Right atrium auricular region (tissue), 2 donors: ENCODE results near the gene ARHGEF28. TPM values are rescaled to one million over a fixed set of nuclear protein-coding genes. Genes with fewer than 3 reads are reported as not detected.

Source experiments
- DNase-seq: peaks from one replicate; pipeline ENCODE4 v3.0.0-alpha.2; 2019; ENCODE audit warnings: low spot score
- H3K27ac ChIP-seq, 2 donors: fragments of 200-600 bp; sonication (generic); 1 replicate in 1 of 2; 2 replicates in 1 of 2; pipeline ENCODE4 v1.5.1; 2016 to 2019
- H3K27me3 ChIP-seq, 2 donors: fragments of 200-600 bp; sonication (generic); one replicate each; pipeline versions ENCODE4 v1.5.1 to v1.6.0; 2017 to 2019
- H3K36me3 ChIP-seq: fragments of 200-600 bp; sonication (generic); one replicate; pipeline ENCODE4 v1.5.1; 2016
- H3K4me1 ChIP-seq, 2 donors: fragments of 200-600 bp; sonication (generic); one replicate each; pipeline versions ENCODE4 v1.5.1 to v1.6.0; 2017 to 2019
- H3K4me3 ChIP-seq, 2 donors: fragments of 200-600 bp; sonication (generic); 1 replicate in 1 of 2; 2 replicates in 1 of 2; pipeline ENCODE4 v1.5.1; 2017 to 2019; ENCODE audit warnings: mild to moderate bottlenecking in 1 of 2, moderate library complexity in 1 of 2
- H3K9me3 ChIP-seq, 2 donors: fragments of 200-600 bp; sonication (generic); one replicate each; pipeline ENCODE4 v1.5.1; 2019
- CTCF ChIP-seq, 2 donors: fragments of 200-600 bp; sonication (generic); IDR thresholded peaks; one replicate each; pipeline ENCODE4 v1.5.1; 2019; ENCODE audit warnings: antibody characterized with exemption in 2 of 2
- total RNA-seq, 2 donors: library from RNA; depleted of rRNA; stranded (reverse); fragments of >200 nt; gene quantifications; one replicate each; pipeline ENCODE4 v1.1.0, GENCODE V29; 2016

Gene ARHGEF28
- total RNA-seq, 2 donors from 2014 or later: 1.0 to 2.9 TPM

GRCh38 chr5:73678807-73679206 is 52.8 kb downstream of the ARHGEF28 start:
- no peak for DNase-seq
- no peaks in the 10 kb centered on the region for H3K9me3 ChIP-seq
- no peak overlapping the region for H3K4me3 ChIP-seq
- H3K36me3 ChIP-seq: no peaks in the 10 kb centered on the region
- no peak overlapping the region for H3K27ac ChIP-seq
- H3K27me3 ChIP-seq: no peaks in the 10 kb centered on the region
- TF ChIP-seq CTCF (IDR thresholded peaks at IDR 0.05): no peak
- H3K4me1 ChIP-seq: no peaks in the 10 kb centered on the region

GRCh38 chr5:73682176-73682575 is 56.2 kb downstream of the ARHGEF28 start:
- Histone ChIP-seq H3K27ac (no peak overlapping the region), H3K9me3 (no peaks in the 10 kb centered on the region), H3K36me3 (no peaks in the 10 kb centered on the region), H3K27me3 (no peaks in the 10 kb centered on the region), H3K4me1 (no peaks in the 10 kb centered on the region), H3K4me3 (no peak overlapping the region)
- no peak for DNase-seq
- TF ChIP-seq CTCF (IDR thresholded peaks at IDR 0.05): no peak

- no peak for DNase-seq
- no peak overlapping the region for H3K27ac ChIP-seq
- no peaks in the 10 kb centered on the region for H3K4me1 ChIP-seq
- no peaks in the 10 kb centered on the region for H3K36me3 ChIP-seq
- H3K27me3 ChIP-seq: no peaks in the 10 kb centered on the region
- H3K9me3 ChIP-seq: no peaks in the 10 kb centered on the region
- H3K4me3 ChIP-seq: no peak overlapping the region
- no peak for TF ChIP-seq CTCF (IDR thresholded peaks at IDR 0.05)
Observed at GRCh38 chr5:73684691-73685090, 58.7 kb downstream of the ARHGEF28 start.

GRCh38 chr5:73686912-73687311 is 60.9 kb downstream of the ARHGEF28 start:
- Histone ChIP-seq H3K36me3 (no peaks in the 10 kb centered on the region), H3K4me1 (no peaks in the 10 kb centered on the region), H3K9me3 (no peaks in the 10 kb centered on the region), H3K4me3 (no peak overlapping the region), H3K27me3 (no peaks in the 10 kb centered on the region), H3K27ac (no peak overlapping the region)
- no peak for TF ChIP-seq CTCF (IDR thresholded peaks at IDR 0.05)
- DNase-seq: no peak

- TF ChIP-seq CTCF (IDR thresholded peaks at IDR 0.05): no peak
- Histone ChIP-seq H3K4me3 (no peak overlapping the region), H3K36me3 (no peaks in the 10 kb centered on the region), H3K27ac (no peak overlapping the region), H3K9me3 (no peaks in the 10 kb centered on the region), H3K4me1 (no peaks in the 10 kb centered on the region), H3K27me3 (no peaks in the 10 kb centered on the region)
- DNase-seq: no peak
Observed at GRCh38 chr5:73687357-73687756, 61.4 kb downstream of the ARHGEF28 start.

- DNase-seq: no peak
- TF ChIP-seq CTCF (IDR thresholded peaks at IDR 0.05): no peak
- no peak overlapping the region for H3K27ac ChIP-seq
Observed at GRCh38 chr5:73690015-73690414, 64.0 kb downstream of the ARHGEF28 start.

More at GRCh38 chr5:73690015-73690414, 64.0 kb downstream of the ARHGEF28 start:
- Histone ChIP-seq H3K36me3 (no peaks in the 10 kb centered on the region), H3K9me3 (no peaks in the 10 kb centered on the region), H3K27me3 (no peaks in the 10 kb centered on the region), H3K4me3 (no peak overlapping the region), H3K4me1 (no peaks in the 10 kb centered on the region)
